Gastrocnemius medialis (tissue), 4 donors: ENCODE results near the gene FBXL7. TPM values are rescaled to one million over a fixed set of nuclear protein-coding genes. Genes with fewer than 3 reads are reported as not detected.

Experiments
- ATAC-seq, 2 donors: fragments of 150-250 bp; one replicate each; pipeline ENCODE4 v1.9.1; 2016
- DNase-seq, 2 donors: peaks; one replicate each; pipeline ENCODE4 v3.0.0-alpha.2; 2019
- H3K27ac ChIP-seq, 4 donors: fragments of 200-600 bp; sonication (generic); 1 replicate in 1 of 4; 2 replicates in 3 of 4; pipeline ENCODE4 v1.5.1; 2016 to 2018; ENCODE audit warnings: mild to moderate bottlenecking in 2 of 4, moderate library complexity in 1 of 4
- H3K27me3 ChIP-seq, 3 donors: fragments of 200-600 bp; sonication (generic) in 2 of 3; 1 replicate in 1 of 3; 2 replicates in 2 of 3; pipeline versions ENCODE4 v1.5.1 to v1.6.0; 2016 to 2019; ENCODE audit warnings: mild to moderate bottlenecking in 1 of 3, moderate library complexity in 1 of 3
- H3K36me3 ChIP-seq, 2 donors: fragments of 200-600 bp; sonication (generic) in 1 of 2; one replicate each; pipeline ENCODE4 v1.5.1; 2017 to 2018
- H3K4me1 ChIP-seq, 2 donors: fragments of 200-600 bp; sonication (generic) in 1 of 2; one replicate each; pipeline ENCODE4 v1.5.1; 2016 to 2017; ENCODE audit warnings: mild to moderate bottlenecking in 2 of 2
- H3K4me3 ChIP-seq, 4 donors: fragments of 200-600 bp; sonication (generic) in 3 of 4; 1 replicate in 1 of 4; 2 replicates in 3 of 4; pipeline ENCODE4 v1.5.1; 2016 to 2019; ENCODE audit warnings: mild to moderate bottlenecking in 2 of 4
- H3K9me3 ChIP-seq, 3 donors: fragments of 200-600 bp; sonication (generic) in 2 of 3; 1 replicate in 1 of 3; 2 replicates in 2 of 3; pipeline ENCODE4 v1.5.1; 2016 to 2019
- POLR2A ChIP-seq, 2 donors: fragments of 450-650 bp; IDR thresholded peaks; one replicate each; pipeline ENCODE4 v1.6.1; 2017; ENCODE audit warnings: antibody characterized with exemption in 2 of 2, mild to moderate bottlenecking in 2 of 2, moderate library complexity in 2 of 2
- in situ Hi-C, 4 donors: fragments of 200-750 bp; cut with MboI; loops; one replicate each; pipeline versions ENCODE4 v1.15.0 to v1.8.0; 2017; ENCODE audit warnings: low sequenced_read_pairs in 4 of 4
- intact Hi-C: fragments of 100-400 bp; cut with DNase I; formaldehyde crosslinking; loops from one replicate; pipeline ENCODE4 v1.15.1; 2023; ENCODE audit warnings: low total_unique reads
- total RNA-seq, 4 donors: library from RNA; depleted of rRNA; stranded (reverse); fragments of >200 nt; gene quantifications; one replicate each; pipeline versions ENCODE4 v1.1.0 to v1.2.3, GENCODE V29; 2016
- TF ChIP-seq, protein P1 (sequence below), 5 experiments: fragments of 450-650 bp in 3 of 5; fragments of 200-600 bp in 2 of 5; sonication (generic) in 2 of 5; IDR thresholded peaks in 4 of 5; conservative IDR thresholded peaks in 1 of 5; 1 replicate in 4 of 5; 2 replicates in 1 of 5; pipeline ENCODE4 v1.5.1; 2016 to 2019; ENCODE audit warnings: antibody characterized with exemption in 5 of 5, mild to moderate bottlenecking in 3 of 5, moderate library complexity in 3 of 5

Gene FBXL7
- total RNA-seq, 4 donors from 2014 or later = 2.4 to 4.9 (median 3.1) TPM

DNA sequence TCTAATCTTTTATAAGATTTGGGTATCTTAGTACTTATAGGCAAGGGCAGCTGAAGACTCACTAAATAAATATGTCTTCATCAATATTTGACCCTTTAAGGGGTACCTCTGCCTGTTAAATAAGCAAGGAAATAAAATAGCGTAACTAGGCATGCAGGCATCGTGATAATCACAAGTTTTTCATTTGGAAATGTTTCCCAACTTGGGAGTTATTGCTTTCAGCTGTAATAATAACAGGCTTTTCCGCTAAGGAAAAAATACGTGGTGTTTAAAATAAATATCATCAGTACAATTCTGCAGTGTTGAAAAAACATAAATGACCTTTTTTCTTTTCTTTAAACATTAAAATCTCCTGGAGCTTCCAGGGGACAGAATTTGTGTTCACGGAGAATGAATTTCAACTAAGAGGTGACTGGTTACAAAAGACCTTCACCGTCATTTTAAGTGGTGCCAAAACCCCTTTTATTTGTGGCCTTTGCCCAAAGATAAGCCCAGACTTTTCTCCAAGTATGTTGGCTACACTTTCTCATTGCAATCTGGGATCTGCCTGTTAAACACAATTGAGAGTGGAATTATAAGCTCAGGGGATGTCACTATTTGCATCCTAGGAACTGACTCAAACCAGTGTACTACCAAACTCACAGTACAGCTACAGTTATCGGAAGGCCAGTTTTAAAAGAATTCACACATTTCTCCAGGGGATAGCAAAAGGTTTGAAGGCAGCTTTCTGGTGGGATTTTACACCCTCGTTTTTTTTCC, 218.6 kb downstream of the FBXL7 start:
- H3K4me3 ChIP-seq = no peak overlapping the region
- intact Hi-C loops = no loop called here
- H3K9me3 ChIP-seq = no peaks in the 10 kb centered on the region
- H3K36me3 ChIP-seq = no peaks in the 10 kb centered on the region
- no peak for ATAC-seq
- no peak for DNase-seq
- TF ChIP-seq, protein P1, sequence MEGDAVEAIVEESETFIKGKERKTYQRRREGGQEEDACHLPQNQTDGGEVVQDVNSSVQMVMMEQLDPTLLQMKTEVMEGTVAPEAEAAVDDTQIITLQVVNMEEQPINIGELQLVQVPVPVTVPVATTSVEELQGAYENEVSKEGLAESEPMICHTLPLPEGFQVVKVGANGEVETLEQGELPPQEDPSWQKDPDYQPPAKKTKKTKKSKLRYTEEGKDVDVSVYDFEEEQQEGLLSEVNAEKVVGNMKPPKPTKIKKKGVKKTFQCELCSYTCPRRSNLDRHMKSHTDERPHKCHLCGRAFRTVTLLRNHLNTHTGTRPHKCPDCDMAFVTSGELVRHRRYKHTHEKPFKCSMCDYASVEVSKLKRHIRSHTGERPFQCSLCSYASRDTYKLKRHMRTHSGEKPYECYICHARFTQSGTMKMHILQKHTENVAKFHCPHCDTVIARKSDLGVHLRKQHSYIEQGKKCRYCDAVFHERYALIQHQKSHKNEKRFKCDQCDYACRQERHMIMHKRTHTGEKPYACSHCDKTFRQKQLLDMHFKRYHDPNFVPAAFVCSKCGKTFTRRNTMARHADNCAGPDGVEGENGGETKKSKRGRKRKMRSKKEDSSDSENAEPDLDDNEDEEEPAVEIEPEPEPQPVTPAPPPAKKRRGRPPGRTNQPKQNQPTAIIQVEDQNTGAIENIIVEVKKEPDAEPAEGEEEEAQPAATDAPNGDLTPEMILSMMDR (IDR thresholded peaks at IDR 0.05 in 4 of 5, conservative IDR thresholded peaks at IDR 0.05 in 1 of 5) = no peak
- TF ChIP-seq POLR2A (IDR thresholded peaks at IDR 0.05) = no peak
- in situ Hi-C loops = no loop called here
- H3K27ac ChIP-seq = no peak overlapping the region
- H3K4me1 ChIP-seq = peaks cover 0 to 6% of the 10 kb centered on the region in 2 donors
- H3K27me3 ChIP-seq = no peaks in the 10 kb centered on the region

DNA sequence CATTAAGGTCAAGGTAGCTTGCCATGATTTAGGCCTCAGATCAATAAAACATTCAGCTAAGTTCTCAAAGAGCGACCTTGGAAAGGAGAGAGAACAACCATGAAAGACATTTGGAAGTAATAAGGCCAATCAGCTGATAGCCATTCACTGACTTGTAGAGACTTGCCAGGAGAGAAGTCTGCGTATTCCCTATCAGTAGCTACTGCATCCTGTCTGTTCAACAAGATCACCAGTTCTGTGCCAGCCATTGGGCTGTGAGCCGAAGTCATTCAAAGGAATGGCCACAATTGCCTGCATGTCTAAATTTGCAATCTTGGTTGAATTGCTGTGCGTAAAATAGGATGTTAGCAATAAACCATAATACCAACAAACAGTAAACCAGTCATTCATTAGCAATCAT, 219.8 kb downstream of the FBXL7 start:
- Histone ChIP-seq H3K4me3 (no peak overlapping the region), H3K4me1 (peaks cover 0 to 6% of the 10 kb centered on the region in 2 donors), H3K27me3 (no peaks in the 10 kb centered on the region), H3K9me3 (no peaks in the 10 kb centered on the region), H3K27ac (no peak overlapping the region), H3K36me3 (no peaks in the 10 kb centered on the region)
- DNase-seq = no peak
- no peak for ATAC-seq
- TF ChIP-seq, protein P1 (IDR thresholded peaks at IDR 0.05 in 4 of 5, conservative IDR thresholded peaks at IDR 0.05 in 1 of 5) = no peak
- TF ChIP-seq POLR2A (IDR thresholded peaks at IDR 0.05) = no peak
- intact Hi-C loops (no loop called here), in situ Hi-C loops (no loop called here)

DNA sequence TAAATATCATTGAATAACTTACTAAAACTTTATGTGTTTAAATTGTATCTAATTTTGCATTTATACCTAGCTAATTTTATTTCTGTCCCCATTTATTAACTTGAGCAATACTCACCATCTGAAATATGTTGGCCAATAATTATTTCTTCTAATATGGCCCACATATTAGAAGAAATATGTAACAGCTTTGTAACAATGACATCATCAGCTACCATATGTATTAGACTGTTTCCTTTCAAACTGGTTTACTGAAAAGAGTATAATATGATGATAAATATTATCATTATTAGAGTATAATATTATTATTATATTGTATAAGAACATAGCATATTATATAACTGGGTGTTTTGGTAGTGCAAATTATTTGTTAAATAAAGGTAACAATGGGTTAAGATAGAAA, 220.5 kb downstream of the FBXL7 start:
- TF ChIP-seq POLR2A (IDR thresholded peaks at IDR 0.05) = no peak
- TF ChIP-seq, protein P1 (IDR thresholded peaks at IDR 0.05 in 4 of 5, conservative IDR thresholded peaks at IDR 0.05 in 1 of 5) = no peak
- H3K36me3 ChIP-seq = no peaks in the 10 kb centered on the region
- no peak overlapping the region for H3K27ac ChIP-seq
- ATAC-seq = no peak
- intact Hi-C loops (no loop called here), in situ Hi-C loops (no loop called here)
- H3K4me3 ChIP-seq = no peak overlapping the region
- DNase-seq = no peak
- no peaks in the 10 kb centered on the region for H3K27me3 ChIP-seq
- no peaks in the 10 kb centered on the region for H3K9me3 ChIP-seq
- peaks cover 0 to 6% of the 10 kb centered on the region in 2 donors for H3K4me1 ChIP-seq

DNA sequence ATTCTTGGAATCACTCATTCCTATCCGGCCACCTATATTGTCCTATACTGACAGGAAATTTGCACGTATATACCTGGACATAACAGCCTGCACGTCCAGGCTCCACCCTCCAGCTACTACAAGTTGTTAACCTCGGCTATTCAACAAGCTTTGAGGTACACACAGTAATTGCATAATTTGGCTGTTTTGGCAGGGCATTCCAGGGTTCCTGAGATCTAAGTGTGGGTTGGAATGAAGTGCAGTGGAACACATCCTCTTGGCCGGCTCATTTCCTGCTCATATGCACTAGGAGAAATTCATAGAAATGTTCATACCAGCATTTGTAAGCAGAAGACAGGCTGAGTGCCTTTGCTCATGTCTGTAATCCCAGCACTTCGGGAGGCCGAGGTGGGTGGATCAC, 222.3 kb downstream of the FBXL7 start:
- intact Hi-C loops = no loop called here
- DNase-seq (no peak), ATAC-seq (no peak)
- Histone ChIP-seq H3K27ac (no peak overlapping the region), H3K36me3 (no peaks in the 10 kb centered on the region), H3K4me3 (no peak overlapping the region), H3K27me3 (no peaks in the 10 kb centered on the region), H3K4me1 (peaks cover 0 to 6% of the 10 kb centered on the region in 2 donors), H3K9me3 (peaks cover 0 to 5% (median 0%) of the 10 kb centered on the region in 3 donors)
- TF ChIP-seq POLR2A (IDR thresholded peaks at IDR 0.05) = no peak
- TF ChIP-seq, protein P1 (IDR thresholded peaks at IDR 0.05 in 4 of 5, conservative IDR thresholded peaks at IDR 0.05 in 1 of 5) = no peak
- in situ Hi-C loops = no loop called here
